GM19324 (cell line): Measurements from ENCODE around the gene BARHL1.

Experiments used
- ATAC-seq: cut with Tn5 transposase; IDR thresholded peaks from one replicate; pipeline ENCODE4 v1.9.1; 2021; ENCODE audit warnings: mild to moderate bottlenecking, moderate library complexity; ENCODE audit not compliant: unreplicated experiment, low FRiP score

The BARHL1 gene

GRCh38 chr9:132585954-132586829, 3.8 kb downstream of the BARHL1 start:
- ATAC-seq: no peak

- no peak for ATAC-seq
These were observed 4.6 kb downstream of the BARHL1 start for GRCh38 chr9:132586830-132587591.

GRCh38 chr9:132587592-132587955, 5.2 kb downstream of the BARHL1 start:
- no peak for ATAC-seq

- ATAC-seq: no peak
These were observed 5.7 kb downstream of the BARHL1 start for GRCh38 chr9:132588098-132588497.

- no peak for ATAC-seq
These were observed 6.2 kb downstream of the BARHL1 start for GRCh38 chr9:132588501-132589147.

GRCh38 chr9:132589148-132590036, 7.0 kb downstream of the BARHL1 start:
- ATAC-seq: no peak

GRCh38 chr9:132590037-132590317, 7.6 kb downstream of the BARHL1 start:
- no peak for ATAC-seq

- ATAC-seq: no peak
These were observed 8.1 kb downstream of the BARHL1 start for GRCh38 chr9:132590318-132591182.

GRCh38 chr9:132591244-132591643, 8.8 kb downstream of the BARHL1 start:
- no peak for ATAC-seq

GRCh38 chr9:132591751-132592314, 9.4 kb downstream of the BARHL1 start:
- no peak for ATAC-seq

- ATAC-seq: no peak
These were observed 10.0 kb downstream of the BARHL1 start for GRCh38 chr9:132592451-132592850.

GRCh38 chr9:132594412-132594811, 12.0 kb downstream of the BARHL1 start:
- no peak for ATAC-seq

GRCh38 chr9:132595319-132595718, 12.9 kb downstream of the BARHL1 start:
- no peak for ATAC-seq

- ATAC-seq: no peak
These were observed 13.8 kb downstream of the BARHL1 start for GRCh38 chr9:132596200-132596599.

- no peak for ATAC-seq
These were observed 14.8 kb downstream of the BARHL1 start for GRCh38 chr9:132597073-132597775.

- no peak for ATAC-seq
These were observed 18.0 kb downstream of the BARHL1 start for GRCh38 chr9:132600326-132600984.

- no peak for ATAC-seq
These were observed 19.8 kb downstream of the BARHL1 start for GRCh38 chr9:132602207-132602606.

GRCh38 chr9:132605387-132605786, 23.0 kb downstream of the BARHL1 start:
- no peak for ATAC-seq
